ENCODE measurements around the gene B4GALT1. TPM values are rescaled to one million over a fixed set of nuclear protein-coding genes. Genes with fewer than 3 reads are reported as not detected.
A peak's percentile ranks its signal among the peaks of the same experiment; 100 is the strongest.

The B4GALT1 gene
- total and polyA plus RNA-seq, 2 experiments from 2014 or later, result 74.3 to 140 TPM

DNA sequence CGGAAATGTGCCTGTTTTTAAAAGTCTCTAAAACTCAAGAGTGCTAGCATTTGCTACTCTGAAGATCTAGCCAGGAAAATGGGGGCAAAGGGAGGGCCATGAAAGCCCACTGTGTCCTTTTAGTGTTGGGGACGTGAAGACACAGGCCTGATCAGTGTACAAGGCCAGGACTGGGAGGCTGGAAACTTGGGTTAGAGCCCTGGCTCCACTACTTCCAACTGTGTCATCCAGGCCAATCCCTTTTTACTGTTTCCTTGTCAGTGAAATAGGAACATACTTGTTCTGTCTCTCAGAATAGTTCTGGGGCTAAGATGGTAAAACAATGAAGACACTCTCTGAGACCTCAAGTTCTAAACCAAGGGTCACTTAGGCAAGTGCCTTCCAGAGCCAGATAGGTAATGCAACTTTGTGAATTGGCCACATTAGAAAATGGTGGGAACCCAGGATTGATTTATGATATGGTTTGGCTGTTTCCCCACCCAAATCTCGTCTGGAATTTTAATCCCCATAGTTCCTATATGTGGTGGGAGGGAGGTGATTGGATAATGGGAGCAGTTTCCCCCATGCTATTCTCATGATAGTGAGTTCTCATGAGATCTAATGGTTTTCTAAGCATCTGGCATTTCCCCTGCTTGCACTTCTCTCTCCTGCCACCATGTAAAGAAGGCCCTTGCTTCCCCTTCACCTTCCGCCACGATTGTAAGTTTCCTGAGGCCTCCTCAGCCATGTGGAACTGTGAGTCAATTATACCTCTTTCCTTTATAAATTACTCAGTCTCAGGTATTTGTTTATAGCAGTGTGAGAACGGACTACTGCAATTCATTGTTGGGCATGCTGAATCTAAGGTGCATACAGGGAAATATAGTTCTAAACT lies 30.4 kb upstream of the B4GALT1 start:
- Histone ChIP-seq H3K36me3 (ENCODE audit: low read depth) (no peaks in the 10 kb centered on the region), H3K4me3 (peak overlapping the region; percentile 40; the same call in 1 of the 2 replicates), H3K9me3 (ENCODE audit: low read depth) (no peaks in the 10 kb centered on the region), H3K4me1 (ENCODE audit: insufficient read depth) (peaks cover 30% of the 10 kb centered on the region), H3K79me2 (ENCODE audit: insufficient read depth) (no peaks in the 10 kb centered on the region), H3K27ac (peak overlapping the region; percentile 76), H3F3A (ENCODE audit: insufficient read depth) (peaks cover 33% of the 10 kb centered on the region), H3K27me3 (replicated peaks; ENCODE audit: insufficient read depth) (no peaks in the 10 kb centered on the region), H3K4me2 (ENCODE audit: unreplicated experiment) (peak overlapping the region; percentile 48), H4K20me1 (ENCODE audit: insufficient read depth) (no peaks in the 10 kb centered on the region), H3K9ac (peak overlapping the region; percentile 59; the same call in 1 of the 2 replicates), H2AFZ (peak overlapping the region; percentile 72), H3K9me2 (ENCODE audit: insufficient read depth) (no peaks in the 10 kb centered on the region)
- WGBS, 2 experiments (ENCODE audit: low coverage in 1 of 2, low lambda C conversion rate in 2 of 2, missing lambda C conversion rate in 2 of 2), result 33 to 41% methylated on average over 6 of the region's 6 CpGs
- TF ChIP-seq EZH2 (IDR thresholded peaks at IDR 0.05; ENCODE audit: insufficient read depth, poor library complexity, severe bottlenecking) (no peak), EZH2phosphoT487 (IDR thresholded peaks at IDR 0.05; ENCODE audit: insufficient read depth, low read depth) (no peak)
- no peak for DNase-seq
- in situ Hi-C loops (cut with MboI), result no loop called here

DNA sequence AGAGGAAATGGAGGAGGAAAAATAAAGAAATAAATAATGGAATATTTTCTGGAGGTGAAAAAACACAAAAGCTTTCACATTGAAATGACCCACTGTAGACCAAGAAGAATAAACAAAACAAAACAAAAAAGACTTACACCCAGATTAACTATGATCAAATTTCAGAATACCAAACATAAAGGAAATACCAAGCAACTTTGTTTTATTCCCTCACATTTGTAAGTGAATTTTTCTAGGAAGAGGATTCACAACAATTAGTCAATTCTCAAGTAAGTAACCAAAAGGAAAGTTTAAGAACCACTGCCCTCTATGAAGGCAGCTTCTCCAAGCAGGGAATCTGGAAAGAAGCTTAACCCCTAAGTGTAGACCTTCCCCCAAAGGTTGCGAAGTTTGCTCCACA lies 29.6 kb upstream of the B4GALT1 start:
- no peak overlapping the region for H3K9ac ChIP-seq
- H4K20me1 ChIP-seq (ENCODE audit: insufficient read depth), result no peaks in the 10 kb centered on the region
- H3K36me3 ChIP-seq (ENCODE audit: low read depth), result no peaks in the 10 kb centered on the region
- no peaks in the 10 kb centered on the region for H3K27me3 ChIP-seq (replicated peaks; ENCODE audit: insufficient read depth)
- H3F3A ChIP-seq (ENCODE audit: insufficient read depth), result peaks cover 33% of the 10 kb centered on the region
- H3K79me2 ChIP-seq (ENCODE audit: insufficient read depth), result no peaks in the 10 kb centered on the region
- H3K4me3 ChIP-seq, result no peak overlapping the region
- TF ChIP-seq EZH2 (IDR thresholded peaks at IDR 0.05; ENCODE audit: insufficient read depth, poor library complexity, severe bottlenecking), result no peak
- TF ChIP-seq EZH2phosphoT487 (IDR thresholded peaks at IDR 0.05; ENCODE audit: insufficient read depth, low read depth), result no peak
- peaks cover 30% of the 10 kb centered on the region for H3K4me1 ChIP-seq (ENCODE audit: insufficient read depth)
- H3K4me2 ChIP-seq (ENCODE audit: unreplicated experiment), result peak overlapping the region; percentile 12
- H3K9me3 ChIP-seq (ENCODE audit: low read depth), result no peaks in the 10 kb centered on the region
- DNase-seq, result peak; percentile 13
- no peaks in the 10 kb centered on the region for H3K9me2 ChIP-seq (ENCODE audit: insufficient read depth)
- peak overlapping the region; percentile 72 for H2AFZ ChIP-seq
- in situ Hi-C loops (cut with MboI), result no loop called here
- H3K27ac ChIP-seq, result peak overlapping the region; percentile 76
- 94 to 100% methylated on average over 1 of the region's 1 CpG for WGBS, 2 experiments (ENCODE audit: low coverage in 1 of 2, low lambda C conversion rate in 2 of 2, missing lambda C conversion rate in 2 of 2)

DNA sequence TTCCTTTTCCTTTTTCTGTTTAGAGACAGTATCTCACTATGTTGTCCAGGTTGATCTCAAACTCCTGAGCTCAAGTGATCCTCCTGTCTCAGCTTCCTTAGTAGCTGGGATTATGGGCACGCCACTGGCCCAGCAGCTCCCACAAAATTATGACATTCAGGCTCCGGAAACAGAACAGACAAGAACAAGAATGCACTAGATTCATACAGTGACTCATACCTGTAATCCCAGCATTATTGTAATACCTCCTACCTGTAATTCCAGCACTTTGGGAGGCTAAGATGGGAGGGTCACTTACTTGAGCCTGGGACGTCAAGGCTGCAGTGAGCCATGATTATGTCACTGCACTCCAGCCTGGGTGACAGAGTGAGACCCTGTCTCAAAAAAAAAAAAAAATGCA lies 26.7 kb upstream of the B4GALT1 start:
- H3K79me2 ChIP-seq (ENCODE audit: insufficient read depth), result no peaks in the 10 kb centered on the region
- DNase-seq, result no peak
- no peak overlapping the region for H3K4me3 ChIP-seq
- in situ Hi-C loops (cut with MboI), result no loop called here
- no peak overlapping the region for H3K9ac ChIP-seq
- WGBS, 2 experiments (ENCODE audit: low coverage in 1 of 2, low lambda C conversion rate in 2 of 2, missing lambda C conversion rate in 2 of 2), result 74 to 87% methylated on average over 3 of the region's 3 CpGs
- H3K4me1 ChIP-seq (ENCODE audit: insufficient read depth), result peaks cover 25% of the 10 kb centered on the region
- TF ChIP-seq EZH2phosphoT487 (IDR thresholded peaks at IDR 0.05; ENCODE audit: insufficient read depth, low read depth) (no peak), EZH2 (IDR thresholded peaks at IDR 0.05; ENCODE audit: insufficient read depth, poor library complexity, severe bottlenecking) (no peak)
- no peaks in the 10 kb centered on the region for H4K20me1 ChIP-seq (ENCODE audit: insufficient read depth)
- H3K9me3 ChIP-seq (ENCODE audit: low read depth), result no peaks in the 10 kb centered on the region
- no peak overlapping the region for H2AFZ ChIP-seq
- H3K36me3 ChIP-seq (ENCODE audit: low read depth), result no peaks in the 10 kb centered on the region
- no peak overlapping the region for H3K4me2 ChIP-seq (ENCODE audit: unreplicated experiment)
- H3F3A ChIP-seq (ENCODE audit: insufficient read depth), result peaks cover 23% of the 10 kb centered on the region
- no peak overlapping the region for H3K27ac ChIP-seq
- no peaks in the 10 kb centered on the region for H3K9me2 ChIP-seq (ENCODE audit: insufficient read depth)
- H3K27me3 ChIP-seq (replicated peaks; ENCODE audit: insufficient read depth), result no peaks in the 10 kb centered on the region

DNA sequence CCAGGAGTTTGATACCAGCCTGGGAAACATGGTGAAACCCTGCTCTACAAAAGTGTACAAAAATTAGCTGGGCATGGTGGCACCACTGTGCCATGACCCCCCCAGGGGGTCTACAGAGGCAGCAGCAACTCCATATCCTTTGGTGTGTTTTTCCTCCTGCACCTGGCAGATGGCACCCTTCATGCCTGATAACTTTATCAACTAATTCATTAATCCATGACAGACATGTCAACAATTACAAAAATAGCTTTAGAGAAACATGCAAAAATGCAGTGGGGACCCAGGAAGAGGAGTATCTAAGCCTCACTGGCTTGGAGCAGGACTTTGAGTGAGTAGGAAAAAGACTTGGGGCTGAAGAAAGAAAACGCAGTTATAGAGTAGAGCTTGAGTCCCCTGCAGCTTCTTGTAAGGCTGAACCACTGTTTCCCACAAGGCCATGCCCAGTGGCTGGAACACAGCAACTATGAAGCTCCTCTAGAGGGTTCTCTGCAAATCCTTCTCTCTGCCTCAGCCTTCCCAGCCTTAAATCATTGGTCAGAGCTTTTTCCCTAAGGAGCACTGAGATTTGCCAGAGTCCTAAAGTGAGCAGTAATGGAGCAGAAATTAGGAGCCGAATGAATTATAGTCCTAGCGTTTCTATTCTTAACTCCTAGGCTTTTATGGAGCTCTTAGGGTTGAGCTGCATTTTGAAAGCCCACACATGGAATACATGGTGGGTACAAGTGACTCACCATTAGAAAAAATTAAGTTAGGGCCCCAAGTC lies 25.5 kb upstream of the B4GALT1 start:
- 33 to 37% methylated on average over 3 of the region's 3 CpGs for WGBS, 2 experiments (ENCODE audit: low coverage in 1 of 2, low lambda C conversion rate in 2 of 2, missing lambda C conversion rate in 2 of 2)
- DNase-seq, result peak; percentile 11
- Histone ChIP-seq H4K20me1 (ENCODE audit: insufficient read depth) (no peaks in the 10 kb centered on the region), H3F3A (ENCODE audit: insufficient read depth) (peaks cover 17% of the 10 kb centered on the region), H3K9ac (no peak overlapping the region), H3K4me3 (no peak overlapping the region), H3K4me2 (ENCODE audit: unreplicated experiment) (no peak overlapping the region), H3K4me1 (ENCODE audit: insufficient read depth) (peaks cover 19% of the 10 kb centered on the region), H3K79me2 (ENCODE audit: insufficient read depth) (no peaks in the 10 kb centered on the region), H3K36me3 (ENCODE audit: low read depth) (no peaks in the 10 kb centered on the region), H3K9me2 (ENCODE audit: insufficient read depth) (no peaks in the 10 kb centered on the region), H3K27me3 (replicated peaks; ENCODE audit: insufficient read depth) (no peaks in the 10 kb centered on the region), H2AFZ (peak overlapping the region; percentile 12; the same call in 1 of the 2 replicates), H3K9me3 (ENCODE audit: low read depth) (no peaks in the 10 kb centered on the region), H3K27ac (no peak overlapping the region)
- TF ChIP-seq EZH2phosphoT487 (IDR thresholded peaks at IDR 0.05; ENCODE audit: insufficient read depth, low read depth) (no peak), EZH2 (IDR thresholded peaks at IDR 0.05; ENCODE audit: insufficient read depth, poor library complexity, severe bottlenecking) (no peak)
- in situ Hi-C loops (cut with MboI), result no loop called here
